Left lobe of liver (tissue), 2 donors: ENCODE results near the gene PRMT1. TPM values are rescaled to one million over a fixed set of nuclear protein-coding genes. Genes with fewer than 3 reads are reported as not detected.
A peak's percentile ranks its signal among the peaks of the same experiment; 100 is the strongest.
"Not testable (repeated sequence)": the region's sequence is repeated elsewhere in the genome, so short reads cannot be mapped to it uniquely, and the experiment has no call there.

Experiments used
- ATAC-seq: fragments of 200-7000 bp; cut with Tn5 transposase; one replicate; pipeline ENCODE4 v1.9.1; 2020; ENCODE audit warnings: mild to moderate bottlenecking, moderate library complexity
- DNase-seq: peaks from one replicate; pipeline ENCODE4 v3.0.0-alpha.2; 2020; ENCODE audit warnings: low spot score
- total RNA-seq: library from RNA; stranded (reverse); gene quantifications from one replicate; pipeline ENCODE4 v1.2.1, GENCODE V29; 2021
- donor health status: DM: no; HTN: no; CAD: no; lungs with moderate emphysema.
- donor health status: DM: no; HTN: yes; CAD: no.

The PRMT1 gene
- total RNA-seq, 1 donor from 2014 or later, result 28.7 TPM

GRCh38 chr19:49718511-49718910, 41.4 kb downstream of the PRMT1 start:
- DNase-seq, result no peak
- no peak for ATAC-seq

- ATAC-seq (no peak), DNase-seq (no peak)
Observed at GRCh38 chr19:49718991-49719390, 41.9 kb downstream of the PRMT1 start.

- not testable (repeated sequence) for DNase-seq, ATAC-seq
Observed at GRCh38 chr19:49719420-49719819, 42.3 kb downstream of the PRMT1 start.

- ATAC-seq (peak; percentile 48), DNase-seq (no peak)
Observed at GRCh38 chr19:49727217-49728030, 50.4 kb downstream of the PRMT1 start.

- ATAC-seq (no peak), DNase-seq (no peak)
Observed at GRCh38 chr19:49730166-49730565, 53.1 kb downstream of the PRMT1 start.

Other genes with a start within 250 kb of the PRMT1 start
- 0.15 TPM for gene SLC17A7, start 235.7 kb upstream of the PRMT1 start, total RNA-seq
- gene PIH1D1, start 225.5 kb upstream of the PRMT1 start, total RNA-seq, result 48.8 TPM
- 29.7 TPM for gene ALDH16A1, start 224.0 kb upstream of the PRMT1 start, total RNA-seq
- 2.1 TPM for gene FLT3LG, start 203.1 kb upstream of the PRMT1 start, total RNA-seq
- 972 TPM for gene RPL13A, start 189.7 kb upstream of the PRMT1 start, total RNA-seq
- 507 TPM for gene RPS11, start 180.8 kb upstream of the PRMT1 start, total RNA-seq
- gene FCGRT, start 164.6 kb upstream of the PRMT1 start, total RNA-seq, result 262 TPM
- 22.8 TPM for gene RCN3, start 149.3 kb upstream of the PRMT1 start, total RNA-seq
- gene NOSIP, start 96.7 kb upstream of the PRMT1 start, total RNA-seq, result 29.1 TPM
- 8.5 TPM for gene PRRG2, start 96.0 kb upstream of the PRMT1 start, total RNA-seq
- gene PRR12, start 86.1 kb upstream of the PRMT1 start, total RNA-seq, result 10.5 TPM
- gene RRAS, start 37.1 kb upstream of the PRMT1 start, total RNA-seq, result 8.9 TPM
- gene SCAF1, start 35.1 kb upstream of the PRMT1 start, total RNA-seq, result 35.5 TPM
- gene IRF3, start 11.4 kb upstream of the PRMT1 start, total RNA-seq, result 50.1 TPM
- 13.7 TPM for gene BCL2L12, start 11.3 kb upstream of the PRMT1 start, total RNA-seq
- 0.86 TPM for gene ADM5, start 12.3 kb downstream of the PRMT1 start, total RNA-seq
- gene CPT1C, start 13.8 kb downstream of the PRMT1 start, total RNA-seq, result 0.91 TPM
- 0.30 TPM for gene TSKS, start 86.0 kb downstream of the PRMT1 start, total RNA-seq
- 52.9 TPM for gene AP2A1, start 89.7 kb downstream of the PRMT1 start, total RNA-seq
- 9.3 TPM for gene FUZ, start 136.0 kb downstream of the PRMT1 start, total RNA-seq
- gene MED25, start 141.0 kb downstream of the PRMT1 start, total RNA-seq, result 16.5 TPM
- gene PTOV1, start 173.9 kb downstream of the PRMT1 start, total RNA-seq, result 86.0 TPM
- 33.7 TPM for gene PNKP, start 190.3 kb downstream of the PRMT1 start, total RNA-seq
- gene AKT1S1, start 200.1 kb downstream of the PRMT1 start, total RNA-seq, result 27.6 TPM
- 31.7 TPM for gene TBC1D17, start 200.4 kb downstream of the PRMT1 start, total RNA-seq
- gene IL4I1, start 219.6 kb downstream of the PRMT1 start, total RNA-seq, result 0.13 TPM